IPS-18a (cell line): ENCODE results near the gene B4GALNT4.
"Not testable (repeated sequence)": the region's sequence is repeated elsewhere in the genome, so short reads cannot be mapped to it uniquely, and the experiment has no call there.

Experiments
- H3K27ac ChIP-seq: one replicate; pipeline ENCODE4 v1.5.1; 2013; ENCODE audit warnings: low read length
- H3K27me3 ChIP-seq: one replicate; pipeline ENCODE4 v1.6.1; 2013; ENCODE audit warnings: mild to moderate bottlenecking, low read length; ENCODE audit not compliant: control insufficient read depth, insufficient read depth
- H3K36me3 ChIP-seq: one replicate; pipeline ENCODE4 v1.6.1; 2013; ENCODE audit warnings: low read depth, low read length; ENCODE audit not compliant: control insufficient read depth
- H3K4me1 ChIP-seq: one replicate; pipeline ENCODE4 v1.6.1; 2013; ENCODE audit warnings: low read depth, low read length; ENCODE audit not compliant: control insufficient read depth
- H3K4me3 ChIP-seq: one replicate; pipeline ENCODE4 v1.5.1; 2013; ENCODE audit warnings: low read length
- H3K9ac ChIP-seq: one replicate; pipeline ENCODE4 v1.6.1; 2013; ENCODE audit warnings: mild to moderate bottlenecking, low read length, moderate library complexity
- H3K9me3 ChIP-seq: one replicate; pipeline ENCODE4 v1.6.1; 2013; ENCODE audit warnings: low read depth, low read length; ENCODE audit not compliant: control insufficient read depth

The B4GALNT4 gene

DNA sequence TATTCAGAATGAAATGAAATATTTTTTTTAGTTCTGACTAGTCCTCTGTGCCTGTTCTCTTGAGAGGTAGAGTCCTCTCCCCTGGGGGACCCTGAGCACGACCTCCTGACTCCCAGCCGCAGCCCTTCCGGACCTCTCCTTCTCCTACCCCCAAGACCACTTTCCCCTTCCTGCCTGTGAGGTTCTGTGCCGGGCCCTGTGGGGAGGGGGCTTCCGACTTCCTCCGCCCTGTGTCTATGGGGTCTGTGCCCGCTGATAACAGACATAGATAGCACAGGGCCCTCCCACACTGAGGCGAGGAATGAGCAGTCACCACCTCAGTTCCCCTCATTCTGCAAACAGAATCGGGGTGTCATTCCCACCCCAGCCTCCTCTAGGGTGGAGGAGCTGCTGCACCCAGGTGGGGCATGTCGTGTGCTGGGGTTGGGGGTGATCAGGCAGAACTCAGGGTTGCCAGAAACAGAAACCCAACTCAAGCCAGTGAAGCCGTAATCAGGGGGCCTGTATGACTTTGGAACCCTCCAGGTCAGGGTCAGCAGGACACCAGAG lies 12.9 kb downstream of the B4GALNT4 start:
- H3K4me3 ChIP-seq: no peak overlapping the region

DNA sequence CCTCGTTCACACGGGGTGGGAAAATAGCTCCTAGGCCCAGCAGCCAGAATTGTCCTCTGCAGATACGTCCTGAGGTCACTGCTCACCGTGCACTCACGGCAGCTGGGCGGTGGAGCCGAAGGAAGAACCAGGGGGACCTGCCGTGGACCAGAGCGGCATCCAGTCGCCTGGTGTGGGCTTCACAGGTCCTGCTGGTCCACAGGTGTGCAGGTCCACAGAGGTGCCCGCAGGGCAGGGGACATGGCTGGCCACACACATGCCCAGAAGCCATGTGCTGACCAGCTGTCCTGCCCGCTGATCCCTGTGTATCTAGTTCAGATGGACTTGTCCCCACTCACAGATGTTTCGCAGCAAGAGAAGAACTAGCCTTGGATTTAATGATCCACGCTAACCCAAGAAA lies 14.1 kb downstream of the B4GALNT4 start:
- Histone ChIP-seq H3K4me1 (no peaks in the 10 kb centered on the region), H3K36me3 (no peaks in the 10 kb centered on the region), H3K9me3 (no peaks in the 10 kb centered on the region), H3K9ac (no peak overlapping the region), H3K4me3 (no peak overlapping the region), H3K27me3 (peaks cover 3% of the 10 kb centered on the region), H3K27ac (no peak overlapping the region)

More for the DNA sequence above, 12.9 kb downstream of the B4GALNT4 start:
- Histone ChIP-seq H3K27me3 (no peaks in the 10 kb centered on the region), H3K4me1 (no peaks in the 10 kb centered on the region), H3K9ac (no peak overlapping the region), H3K36me3 (no peaks in the 10 kb centered on the region), H3K9me3 (no peaks in the 10 kb centered on the region), H3K27ac (no peak overlapping the region)

GRCh38 chr11:384511-384910 lies 15.2 kb downstream of the B4GALNT4 start:
- Histone ChIP-seq H3K4me3 (no peak overlapping the region), H3K27me3 (peaks cover 3% of the 10 kb centered on the region), H3K4me1 (no peaks in the 10 kb centered on the region), H3K36me3 (no peaks in the 10 kb centered on the region), H3K27ac (no peak overlapping the region), H3K9ac (no peak overlapping the region), H3K9me3 (no peaks in the 10 kb centered on the region)

GRCh38 chr11:385594-386351 lies 16.5 kb downstream of the B4GALNT4 start:
- Histone ChIP-seq H3K27me3 (peaks cover 3% of the 10 kb centered on the region), H3K9me3 (no peaks in the 10 kb centered on the region), H3K27ac (no peak overlapping the region), H3K4me1 (no peaks in the 10 kb centered on the region), H3K36me3 (no peaks in the 10 kb centered on the region), H3K4me3 (no peak overlapping the region), H3K9ac (no peak overlapping the region)

DNA sequence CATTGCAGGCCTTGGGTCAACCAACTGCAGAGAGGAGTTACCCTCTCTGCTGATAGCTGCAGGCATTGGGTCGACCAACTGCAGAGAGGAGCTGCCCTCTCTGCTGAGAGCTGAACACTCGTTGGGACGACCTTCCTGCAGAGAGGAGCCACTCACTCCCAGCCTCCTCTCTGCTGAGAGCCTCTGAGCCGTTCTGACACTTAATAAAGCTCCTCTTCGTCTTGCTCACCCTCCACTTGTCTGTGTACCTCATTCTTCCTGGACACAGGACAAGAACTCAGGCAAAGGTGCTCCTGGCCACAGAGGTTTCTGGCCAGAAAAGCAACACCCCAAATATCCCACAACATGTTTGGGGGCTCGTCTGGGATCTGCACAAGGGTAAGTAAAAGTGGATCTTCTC lies 17.2 kb downstream of the B4GALNT4 start:
- Histone ChIP-seq H3K4me1 (no peaks in the 10 kb centered on the region), H3K27me3 (peaks cover 3% of the 10 kb centered on the region), H3K9me3 (no peaks in the 10 kb centered on the region), H3K4me3 (no peak overlapping the region), H3K27ac (no peak overlapping the region), H3K9ac (no peak overlapping the region), H3K36me3 (no peaks in the 10 kb centered on the region)

- Histone ChIP-seq H3K27ac (no peak overlapping the region), H3K4me1 (no peaks in the 10 kb centered on the region), H3K4me3 (no peak overlapping the region), H3K27me3 (peaks cover 3% of the 10 kb centered on the region), H3K9ac (no peak overlapping the region), H3K9me3 (no peaks in the 10 kb centered on the region), H3K36me3 (no peaks in the 10 kb centered on the region)
These were observed 18.0 kb downstream of the B4GALNT4 start for GRCh38 chr11:387193-387793.

DNA sequence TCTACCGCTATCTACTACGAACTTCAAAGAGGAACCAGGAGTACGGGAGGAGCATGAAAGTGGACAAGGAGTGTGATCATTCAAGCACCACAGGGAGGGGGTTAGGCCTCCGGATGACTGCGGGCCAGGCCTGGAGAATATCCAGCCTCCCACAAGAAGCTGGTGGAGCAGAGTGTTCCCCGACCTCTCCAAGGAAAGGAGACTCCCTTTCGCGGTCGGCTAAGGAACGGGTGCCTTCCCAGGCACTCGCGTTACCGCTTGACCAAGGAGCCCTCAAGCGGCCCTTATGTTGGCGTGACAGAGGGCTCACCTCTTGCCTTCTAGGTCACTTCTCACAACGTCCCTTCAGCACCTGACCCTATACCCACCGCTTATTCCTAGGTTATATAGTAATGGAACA lies 20.1 kb downstream of the B4GALNT4 start:
- H3K4me1 ChIP-seq, H3K27ac ChIP-seq, H3K27me3 ChIP-seq, H3K4me3 ChIP-seq, H3K36me3 ChIP-seq, H3K9ac ChIP-seq, H3K9me3 ChIP-seq: not testable (repeated sequence)

GRCh38 chr11:390175-390574 lies 20.9 kb downstream of the B4GALNT4 start:
- no peaks in the 10 kb centered on the region for H3K4me1 ChIP-seq
- no peak overlapping the region for H3K4me3 ChIP-seq
- H3K9me3 ChIP-seq: no peaks in the 10 kb centered on the region
- no peak overlapping the region for H3K9ac ChIP-seq
- H3K27me3 ChIP-seq: peaks cover 3% of the 10 kb centered on the region
- H3K27ac ChIP-seq: no peak overlapping the region
- H3K36me3 ChIP-seq: no peaks in the 10 kb centered on the region

DNA sequence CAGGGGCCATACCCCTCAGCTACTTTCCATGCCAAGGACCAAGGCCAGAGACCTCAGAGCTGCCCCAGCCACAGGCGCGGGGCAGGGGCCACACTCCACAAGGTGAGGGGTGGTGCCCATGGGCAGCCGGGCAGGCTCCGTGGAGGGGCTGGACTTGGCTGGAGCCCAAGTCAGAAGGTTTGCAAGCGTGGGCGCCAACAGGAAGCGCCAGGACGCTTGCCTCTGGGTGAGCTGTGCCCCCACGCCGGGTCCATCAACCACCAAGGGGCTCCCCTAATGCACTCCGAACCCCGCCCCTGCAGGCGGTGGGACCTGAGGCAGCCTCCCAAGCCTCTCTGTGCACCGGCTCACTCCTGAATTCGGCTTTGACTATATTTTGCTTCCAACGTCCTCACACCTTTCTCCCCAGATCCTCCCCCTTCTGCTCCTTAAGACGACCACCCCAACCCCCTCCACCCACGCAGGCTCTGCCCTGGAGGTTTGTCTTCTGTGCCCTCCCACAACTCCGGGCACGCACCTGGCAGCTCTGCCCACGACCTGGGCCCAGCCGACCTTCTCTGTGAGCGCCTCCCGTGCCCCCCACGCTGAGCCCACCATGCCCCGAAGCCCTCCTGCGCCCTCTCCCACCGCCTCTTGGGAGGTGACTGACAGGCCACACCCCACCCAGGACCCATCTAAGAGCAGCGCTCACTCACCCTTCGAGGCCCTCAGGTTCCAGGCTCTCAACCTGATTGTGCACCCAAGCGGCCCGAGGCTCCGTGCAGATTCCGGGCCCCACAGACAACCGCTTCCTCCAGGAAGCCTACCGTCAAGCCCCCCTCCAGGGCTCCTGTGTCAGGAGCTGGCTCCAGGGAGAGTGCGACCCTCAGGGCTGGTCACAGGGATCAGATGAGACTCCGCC lies 22.1 kb downstream of the B4GALNT4 start:
- Histone ChIP-seq H3K27ac (no peak overlapping the region), H3K9ac (no peak overlapping the region), H3K4me1 (no peaks in the 10 kb centered on the region)

DNA sequence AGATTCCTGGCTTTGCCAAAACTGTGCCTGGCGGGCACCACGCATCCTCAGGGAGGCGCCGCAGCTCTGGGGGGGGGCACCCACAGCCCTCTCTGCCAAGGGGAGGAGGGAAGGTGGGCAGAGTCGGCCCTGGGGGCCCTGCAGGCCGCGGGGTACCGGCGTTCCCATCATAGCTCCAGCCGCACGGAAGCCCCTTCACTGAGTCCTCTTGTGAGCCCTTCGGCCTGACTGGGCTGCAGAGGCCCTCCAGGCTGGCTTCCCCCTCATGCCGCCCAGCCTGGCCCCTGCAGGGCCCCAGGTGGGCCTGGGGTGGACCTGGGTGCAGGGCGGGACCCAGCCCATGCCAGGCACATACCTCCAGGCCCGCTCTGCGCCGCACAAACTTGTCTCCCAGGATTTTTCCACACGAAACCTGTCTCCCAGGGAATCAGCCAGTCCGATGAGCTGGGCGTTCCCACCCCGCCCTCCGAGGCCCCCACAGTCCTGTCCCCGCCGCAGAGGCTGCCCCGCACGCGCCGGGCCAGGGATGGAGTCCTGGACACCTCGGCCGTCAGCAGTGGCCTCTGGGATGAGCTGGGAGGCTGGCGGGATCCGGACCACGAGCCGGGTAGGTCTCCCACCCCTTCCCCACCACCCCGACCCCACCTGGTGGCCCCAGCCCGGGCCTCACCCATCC lies 22.9 kb downstream of the B4GALNT4 start:
- no peaks in the 10 kb centered on the region for H3K36me3 ChIP-seq
- H3K27me3 ChIP-seq: peaks cover 3% of the 10 kb centered on the region
- no peak overlapping the region for H3K9ac ChIP-seq
- no peaks in the 10 kb centered on the region for H3K9me3 ChIP-seq
- H3K27ac ChIP-seq: no peak overlapping the region
- no peak overlapping the region for H3K4me3 ChIP-seq
- H3K4me1 ChIP-seq: no peaks in the 10 kb centered on the region

More for the DNA sequence above, 22.1 kb downstream of the B4GALNT4 start:
- peaks cover 3% of the 10 kb centered on the region for H3K27me3 ChIP-seq
- no peaks in the 10 kb centered on the region for H3K9me3 ChIP-seq
- no peaks in the 10 kb centered on the region for H3K36me3 ChIP-seq
- H3K4me3 ChIP-seq: no peak overlapping the region
